ENCODE data around the gene WDR27.
"Not testable (repeated sequence)": the region's sequence is repeated elsewhere in the genome, so short reads cannot be mapped to it uniquely, and the experiment has no call there.

The WDR27 gene

DNA sequence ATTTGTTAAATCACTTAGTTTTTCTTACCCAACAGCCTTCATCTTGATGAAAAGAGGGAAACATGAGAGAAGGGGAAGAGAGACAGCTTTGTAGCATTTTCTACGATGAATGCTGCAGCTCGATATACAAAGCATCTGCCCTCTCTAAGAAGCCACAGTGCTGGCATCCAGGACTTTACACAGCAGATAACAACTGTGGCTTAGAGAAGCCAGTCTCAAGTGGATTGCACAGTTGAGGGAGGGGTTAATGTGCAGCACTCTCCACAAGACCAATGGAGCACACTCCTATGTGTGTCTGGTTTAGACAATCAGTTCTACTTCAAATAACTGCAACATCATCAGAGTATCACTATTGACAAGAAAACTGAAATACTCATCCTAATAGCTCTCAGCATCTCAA is 5.9 kb upstream of the WDR27 start:
- no peak for FAIRE-seq

DNA sequence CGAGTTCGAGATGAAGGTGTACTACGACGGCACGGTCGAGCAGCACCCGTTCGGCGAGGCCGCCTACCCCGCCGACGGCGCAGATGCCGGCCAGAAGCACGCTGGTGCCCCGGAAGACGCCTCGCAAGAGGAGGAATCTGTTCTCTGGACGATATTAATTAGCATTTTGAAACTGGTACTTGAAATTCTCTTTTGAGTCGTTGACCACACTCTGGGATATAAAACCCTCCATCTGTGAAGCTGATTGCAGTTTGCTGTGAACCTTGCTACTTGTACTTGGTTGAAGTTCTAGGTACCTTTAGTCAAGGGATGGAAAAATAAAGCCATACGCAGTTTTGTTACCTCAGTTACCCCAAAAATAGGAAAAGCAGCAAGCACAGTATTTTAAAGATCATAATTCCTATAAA is 1.0 kb upstream of the WDR27 start:
- FAIRE-seq, result no peak

DNA sequence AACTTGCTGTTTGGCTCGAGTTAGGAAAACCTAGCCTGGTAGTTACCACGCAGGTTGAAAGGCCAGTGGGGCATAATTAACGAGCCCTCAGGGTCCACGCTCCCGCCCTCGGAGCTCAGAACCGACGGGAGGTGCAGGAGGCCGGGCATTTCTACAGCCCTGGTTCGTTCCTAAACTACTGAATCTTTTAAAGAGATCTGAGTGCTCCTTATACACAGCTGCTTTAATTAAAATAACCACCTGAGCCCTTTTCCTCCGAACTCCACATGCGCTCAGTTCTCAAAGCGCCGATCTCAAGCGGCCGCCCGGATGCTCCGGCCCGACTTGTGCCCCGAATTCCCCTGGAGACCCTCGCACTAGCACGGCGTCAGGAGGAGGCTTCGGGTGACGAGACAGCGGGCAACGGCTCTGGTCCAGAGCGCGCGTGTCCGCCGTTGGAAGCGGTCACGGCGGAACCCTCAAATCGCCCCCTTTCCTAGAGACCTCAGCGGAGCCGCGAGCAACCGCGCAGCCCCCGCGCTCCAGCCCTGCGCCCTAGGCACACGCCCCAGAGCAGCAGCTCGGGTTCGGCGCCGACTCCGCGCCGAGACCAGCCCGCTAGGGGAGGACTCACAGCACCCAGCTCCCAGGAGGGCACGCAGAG is 397 bp downstream of the WDR27 start:
- FAIRE-seq, result no peak

DNA sequence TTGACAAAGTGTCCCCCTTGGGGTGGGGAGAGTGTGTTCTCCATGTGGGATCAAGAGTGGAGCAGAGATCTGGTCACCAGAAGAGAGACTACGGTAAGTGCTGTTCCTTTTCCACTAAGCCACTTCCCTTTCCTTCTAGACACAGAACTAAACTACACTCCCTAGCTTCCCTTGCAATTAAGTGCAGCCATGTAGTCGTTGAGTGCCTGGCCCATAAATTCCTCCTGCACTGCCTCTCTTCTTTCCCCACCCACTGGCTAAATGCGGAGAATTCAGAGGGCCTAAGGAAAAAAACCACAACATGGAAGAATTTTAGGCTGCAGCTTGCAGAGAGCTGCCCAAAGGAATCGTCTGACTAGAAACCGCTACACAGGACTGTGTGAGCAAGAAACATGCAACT is 1.5 kb downstream of the WDR27 start:
- FAIRE-seq, result no peak

DNA sequence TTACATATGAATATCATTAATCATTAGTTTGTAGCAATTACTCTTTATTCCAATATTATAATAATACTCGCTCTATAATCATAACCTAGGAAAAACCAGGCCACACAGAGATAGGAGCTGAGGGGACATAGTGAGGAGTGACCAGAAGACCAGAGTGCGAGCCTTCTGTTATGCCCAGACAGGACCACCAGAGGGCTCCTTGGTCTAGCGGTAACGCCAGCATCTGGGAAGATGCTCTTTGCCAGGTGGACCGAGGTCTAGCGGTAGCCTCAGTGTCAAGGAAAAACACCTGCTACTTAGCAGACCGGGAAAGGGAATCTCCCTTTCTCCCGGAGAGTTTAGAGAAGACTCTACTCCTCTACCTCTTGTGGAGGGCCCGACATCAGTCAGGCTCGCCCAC is 4.7 kb downstream of the WDR27 start:
- FAIRE-seq, result not testable (repeated sequence)

DNA sequence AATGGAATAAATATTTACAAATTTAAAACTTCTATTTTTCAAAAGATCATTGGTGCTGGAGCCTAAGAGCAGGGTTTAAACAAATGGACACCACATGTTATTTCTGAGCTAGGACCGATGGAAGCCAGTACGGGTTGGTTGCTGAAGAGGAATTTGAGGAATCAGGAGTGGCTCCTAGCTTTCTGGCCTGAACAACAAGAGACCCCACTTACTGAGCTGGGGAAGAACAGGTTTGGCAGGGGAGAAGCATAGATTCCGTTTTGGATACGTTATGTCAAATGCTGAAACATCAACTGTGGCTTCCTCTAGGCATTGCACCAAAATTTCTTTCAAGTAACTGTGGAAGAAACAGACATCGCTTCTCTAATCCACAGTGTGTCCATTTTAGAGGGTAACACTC is 6.7 kb downstream of the WDR27 start:
- no peak for FAIRE-seq

DNA sequence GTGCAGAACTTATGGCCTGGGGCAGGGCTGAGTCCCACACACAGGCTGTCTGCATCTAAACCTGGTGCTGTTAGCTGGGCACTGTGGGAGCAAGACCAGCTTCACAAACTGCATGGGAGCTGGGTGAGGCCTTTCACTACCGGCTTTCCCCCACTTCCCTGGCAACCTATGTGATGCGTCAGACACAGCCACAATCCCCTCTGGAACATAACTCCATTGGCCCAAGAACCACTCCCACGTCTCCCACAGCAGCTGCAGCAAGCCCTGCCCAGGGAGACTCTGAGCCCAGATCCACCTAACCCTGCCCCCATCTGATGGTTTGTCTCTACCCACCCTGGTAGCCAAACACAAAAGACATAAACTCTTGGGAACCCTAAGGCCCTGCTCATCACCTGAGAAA is 9.3 kb downstream of the WDR27 start:
- no peak for FAIRE-seq

DNA sequence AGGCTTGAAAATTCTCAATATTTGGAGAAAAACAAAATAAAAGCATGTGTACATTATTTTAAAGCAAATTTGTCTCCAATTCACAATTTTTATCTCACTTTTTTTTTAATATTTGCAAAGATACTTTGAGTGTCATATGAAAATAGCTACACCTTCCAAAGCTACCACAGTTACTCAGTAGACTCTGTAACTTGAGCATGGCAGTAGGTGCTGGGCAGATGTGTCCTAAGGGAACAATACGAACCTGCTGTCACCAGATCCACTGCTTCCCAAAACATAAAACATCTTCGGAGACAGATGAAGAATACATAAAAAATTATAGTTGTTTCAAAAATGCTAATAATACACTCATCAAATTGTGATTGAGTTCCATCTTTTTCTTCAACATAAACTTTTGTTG is 10.6 kb downstream of the WDR27 start:
- FAIRE-seq, result no peak

DNA sequence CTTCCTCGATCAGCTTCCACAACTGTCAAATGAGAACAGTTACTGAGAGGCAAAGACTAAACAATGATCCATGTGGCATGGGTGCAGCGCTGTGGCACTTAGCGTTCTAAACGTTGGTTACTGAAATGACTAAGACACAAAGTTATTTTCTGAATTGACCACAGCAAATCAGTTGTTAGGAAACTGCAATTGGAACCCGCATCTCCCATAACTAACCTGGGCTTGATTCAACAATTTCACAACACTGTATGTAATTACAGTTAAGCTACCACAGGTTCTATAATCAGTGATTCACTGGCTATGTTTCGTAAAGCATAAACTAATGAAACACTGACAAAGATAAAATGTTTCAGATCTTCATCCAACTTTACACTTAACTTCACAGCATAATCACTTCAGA is 12.5 kb downstream of the WDR27 start:
- FAIRE-seq, result no peak

DNA sequence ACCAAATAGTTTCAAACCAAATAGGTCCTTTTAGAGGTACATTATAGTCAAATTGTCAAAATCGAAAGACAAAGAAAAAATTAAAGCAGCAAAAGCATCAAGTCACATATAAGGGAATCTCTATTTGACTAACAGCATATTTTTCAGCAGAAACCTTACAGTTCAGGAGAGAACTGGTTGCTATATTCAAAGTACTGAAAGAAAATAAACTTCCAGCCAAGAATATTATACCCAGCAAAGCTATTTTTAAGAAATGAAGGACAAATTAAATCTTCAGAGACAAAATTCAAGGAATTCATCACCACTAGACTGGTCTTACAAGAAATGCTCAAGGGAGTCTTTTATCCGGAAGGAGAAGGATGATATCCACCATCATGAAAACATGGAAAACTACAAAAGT is 16.0 kb downstream of the WDR27 start:
- FAIRE-seq, result no peak

DNA sequence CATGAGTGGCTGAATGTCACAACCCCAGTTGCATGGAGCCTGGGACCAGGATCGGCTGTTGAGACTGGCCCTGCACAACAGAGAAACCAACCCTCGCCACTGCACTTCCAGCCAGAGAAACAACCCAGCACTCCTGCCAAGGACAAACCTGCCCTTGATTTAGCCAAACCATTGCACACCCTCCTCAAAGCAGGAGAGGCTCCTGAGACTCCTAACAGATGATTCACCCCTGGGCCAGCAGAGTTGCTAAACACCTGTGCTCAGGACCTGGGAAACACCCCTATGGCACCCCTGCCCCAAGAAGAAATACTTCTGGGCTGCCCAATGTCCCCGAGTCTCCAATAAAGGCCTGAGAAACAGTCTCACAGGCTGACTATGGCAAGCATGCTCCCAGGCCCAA is 17.8 kb downstream of the WDR27 start:
- FAIRE-seq, result no peak

DNA sequence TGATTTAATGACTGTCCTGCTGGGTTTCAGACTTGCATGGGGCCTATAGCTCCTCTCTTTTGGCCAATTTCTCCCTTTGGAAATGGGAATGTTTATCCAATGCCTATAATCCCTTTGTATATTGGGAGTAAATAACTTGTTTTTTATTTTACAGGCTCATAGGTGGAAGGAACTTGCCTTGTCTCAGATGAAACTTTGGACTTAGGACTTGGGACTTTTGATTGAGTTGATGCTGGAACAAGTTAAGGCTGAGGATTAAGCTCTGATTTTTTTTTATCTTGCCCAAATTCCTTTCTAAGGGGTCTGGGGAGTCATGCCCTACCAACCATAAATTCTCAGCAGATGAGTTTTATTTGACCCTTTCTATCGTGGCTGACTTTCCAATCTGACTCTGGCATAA is 23.5 kb downstream of the WDR27 start:
- no peak for FAIRE-seq

DNA sequence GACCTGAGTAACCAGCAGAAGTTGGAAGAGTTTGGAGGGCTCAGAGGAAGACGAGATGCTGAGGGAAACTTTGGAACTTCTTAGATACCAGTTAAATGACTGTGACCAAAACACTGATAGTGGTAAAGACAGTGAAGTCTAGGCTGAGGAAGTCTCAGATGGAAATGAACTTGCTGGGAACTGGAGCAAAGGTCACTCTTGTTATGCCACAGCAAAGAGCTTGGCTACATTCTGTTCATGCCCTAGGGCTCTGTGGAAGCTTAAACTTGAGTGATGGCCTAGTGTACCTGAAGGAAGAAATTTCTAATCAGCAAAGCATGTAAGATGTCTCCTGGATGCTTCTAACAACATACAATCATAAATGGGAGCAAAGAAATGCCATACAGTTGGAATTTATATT is 24.7 kb downstream of the WDR27 start:
- no peak for FAIRE-seq

DNA sequence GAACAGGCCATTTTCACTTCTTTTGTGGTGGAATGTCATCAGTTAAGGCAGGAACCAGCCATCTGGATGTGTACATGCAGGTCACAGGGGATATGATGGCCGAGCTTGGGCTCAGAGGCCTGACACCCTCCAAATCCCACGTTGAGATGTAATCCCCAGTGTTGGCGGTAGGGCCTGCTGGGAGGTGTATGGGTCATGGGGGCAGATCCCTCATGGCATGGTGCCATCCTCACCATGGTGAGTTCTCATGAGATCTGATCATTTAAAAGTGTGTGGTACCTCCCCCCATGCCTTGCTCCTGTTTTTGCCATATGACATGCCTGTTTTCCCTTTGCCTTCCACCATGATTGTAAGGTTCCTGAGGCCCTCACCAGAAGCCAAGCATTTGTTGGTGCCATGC is 26.8 kb downstream of the WDR27 start:
- FAIRE-seq, result no peak

DNA sequence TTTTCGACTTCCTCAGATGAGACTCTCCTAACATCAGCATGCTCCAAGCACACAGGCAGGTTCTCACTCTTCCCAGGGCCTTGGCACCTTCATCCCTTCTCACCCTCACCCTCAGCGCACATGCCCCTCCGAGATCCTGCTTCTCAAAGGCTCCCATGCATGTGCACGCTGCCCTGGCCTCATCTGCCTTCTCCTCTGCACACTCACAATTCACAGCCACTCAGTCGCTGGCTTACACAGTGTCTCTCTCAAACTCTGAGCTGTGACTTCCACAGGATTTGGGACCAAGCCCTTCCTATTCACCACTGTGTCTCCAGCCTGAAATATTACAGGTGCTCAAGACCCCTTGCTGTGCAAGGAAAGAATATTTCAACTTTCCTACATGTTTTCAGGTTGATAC is 30.3 kb downstream of the WDR27 start:
- no peak for FAIRE-seq

DNA sequence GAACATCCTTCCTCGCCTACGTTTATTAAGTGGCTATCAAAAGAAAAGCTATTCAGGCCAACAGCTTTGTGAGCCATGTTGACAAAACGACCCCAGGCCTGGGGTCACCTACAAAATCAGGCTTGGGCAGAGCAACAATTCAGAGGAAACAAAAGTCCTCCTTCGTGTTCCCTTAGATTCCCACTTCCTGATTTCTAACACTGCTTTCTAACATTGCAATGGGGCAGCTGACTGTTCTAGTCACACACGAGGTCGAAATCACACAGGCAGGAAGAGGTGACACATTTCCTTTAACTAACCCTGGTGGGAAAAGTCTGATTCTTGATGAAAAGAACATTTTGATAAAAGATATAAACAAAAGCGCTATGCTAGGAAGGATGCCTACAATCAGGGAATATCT is 31.9 kb downstream of the WDR27 start:
- FAIRE-seq, result no peak

DNA sequence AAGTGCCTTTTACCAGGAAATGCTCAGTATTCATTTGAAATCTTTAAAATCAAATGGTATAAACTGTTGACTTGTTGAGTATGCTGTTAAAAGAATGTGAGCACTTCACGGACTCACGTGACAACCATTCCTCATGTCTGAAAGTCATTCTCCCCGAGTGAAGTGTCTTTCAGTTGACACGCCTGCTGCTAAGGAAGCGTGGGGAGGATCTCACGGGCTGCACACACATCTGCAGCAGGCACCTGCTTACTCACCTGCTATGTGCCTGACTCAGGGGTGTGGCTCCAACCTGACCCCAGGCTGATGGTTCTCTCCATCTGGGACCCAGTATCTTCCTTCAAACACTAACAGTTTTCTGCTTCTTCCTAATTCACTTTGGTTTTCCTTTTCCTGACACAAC is 32.7 kb downstream of the WDR27 start:
- no peak for FAIRE-seq

DNA sequence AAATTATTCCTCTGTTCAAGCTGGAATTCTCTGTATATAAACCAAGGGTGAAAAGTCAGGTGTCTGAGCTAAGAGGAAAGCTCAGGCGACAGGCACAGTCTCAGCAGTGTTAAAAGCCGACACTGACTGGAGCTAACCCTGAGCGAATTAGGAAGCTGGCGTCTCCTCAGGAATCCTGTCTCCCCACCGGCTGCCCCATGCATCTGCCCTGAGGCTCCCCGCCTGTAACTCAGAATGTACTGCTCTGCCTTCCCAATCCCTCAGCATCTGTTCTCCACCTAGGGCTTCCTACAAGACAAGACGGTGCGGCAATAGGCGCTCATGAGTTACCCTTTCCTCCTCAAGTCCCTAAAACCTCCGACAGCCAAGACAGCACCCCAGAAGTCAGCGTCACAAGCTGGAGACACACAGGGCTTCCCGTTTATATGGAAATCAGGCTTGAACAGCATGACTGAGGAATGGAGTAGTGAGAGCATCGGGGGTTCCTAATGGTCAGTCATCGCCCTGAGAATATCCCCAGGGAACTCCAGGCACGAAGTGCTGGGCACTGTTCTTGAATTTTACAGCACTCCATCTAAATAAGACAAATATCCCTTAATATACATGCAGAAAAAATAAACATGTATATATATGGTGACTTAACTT is 33.5 kb downstream of the WDR27 start:
- no peak for FAIRE-seq

DNA sequence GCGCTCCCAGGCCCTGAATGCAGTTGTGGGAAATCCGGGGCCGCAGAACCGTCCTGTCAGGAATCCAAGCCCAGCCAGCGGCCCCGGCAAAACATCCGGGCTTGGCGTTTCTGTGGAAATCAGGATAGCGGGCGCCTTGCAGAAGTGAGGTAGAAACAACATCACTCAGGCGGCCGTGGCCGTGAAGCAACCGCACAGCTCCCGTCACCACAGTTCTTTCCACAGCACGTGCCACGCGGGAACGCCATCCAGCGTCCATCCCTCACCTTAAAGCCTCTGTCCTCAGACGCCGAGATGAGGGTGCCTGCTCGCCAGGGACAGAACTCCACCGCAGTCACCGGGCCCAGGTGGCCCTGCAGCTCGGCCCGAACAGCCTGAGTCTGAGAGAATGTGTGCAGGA is 34.1 kb downstream of the WDR27 start:
- FAIRE-seq, result no peak

DNA sequence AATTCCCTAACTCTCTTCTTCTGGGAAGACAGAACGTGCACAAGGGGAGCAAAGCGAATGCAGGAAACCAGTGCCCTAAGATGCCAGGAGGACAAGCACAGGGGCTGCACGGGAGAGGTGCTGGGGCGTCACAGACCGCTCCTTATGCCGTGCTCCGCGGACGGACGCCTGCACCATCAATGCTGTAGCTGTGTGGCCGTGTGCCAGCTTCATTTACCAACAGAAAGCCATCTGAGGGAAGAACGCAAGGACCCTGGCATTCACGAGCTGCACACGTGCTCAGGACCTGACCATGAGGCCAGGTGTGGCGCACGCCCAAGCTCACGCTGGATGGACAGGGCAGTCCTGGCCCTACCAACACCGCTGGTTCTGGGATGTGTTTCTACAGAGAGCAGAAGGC is 35.4 kb downstream of the WDR27 start:
- no peak for FAIRE-seq

DNA sequence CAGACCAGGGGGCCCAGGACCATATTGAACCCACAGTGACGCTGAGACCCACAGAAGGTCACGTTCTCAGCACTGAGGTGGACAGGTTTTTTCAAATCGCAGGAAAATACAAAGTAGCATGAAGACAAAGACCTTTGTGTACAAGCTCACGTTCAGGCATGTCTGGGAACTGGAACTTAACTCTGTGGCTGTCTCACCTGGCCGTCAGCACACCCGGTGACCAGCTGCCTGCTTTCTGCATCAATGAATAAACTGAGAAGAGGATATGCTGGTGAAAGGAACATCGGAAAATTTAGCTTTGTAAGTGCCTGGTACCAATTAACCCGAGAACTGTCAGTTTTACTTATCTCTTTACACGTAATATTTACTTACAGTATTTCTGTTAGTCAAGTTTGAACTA is 36.5 kb downstream of the WDR27 start:
- peak; percentile 95 for FAIRE-seq

DNA sequence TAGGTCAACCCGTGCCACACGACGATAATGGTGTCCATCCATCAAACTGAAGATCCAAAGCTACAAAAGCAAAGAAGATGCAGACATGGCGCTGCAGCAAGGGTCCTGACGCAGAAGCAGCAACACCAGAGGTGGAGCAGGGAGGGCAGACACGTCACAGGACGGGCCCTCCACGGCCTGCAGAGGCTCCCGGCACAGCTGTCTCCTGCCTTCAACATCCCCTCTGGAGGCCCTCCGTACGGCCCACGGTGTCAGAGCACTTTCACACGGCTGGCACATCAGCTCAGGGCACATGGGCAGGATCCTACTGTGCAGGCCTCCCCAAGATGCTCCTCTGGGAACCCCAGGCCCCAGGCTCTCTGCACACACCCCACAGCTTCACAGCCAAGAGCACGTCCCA is 37.6 kb downstream of the WDR27 start:
- FAIRE-seq, result no peak

DNA sequence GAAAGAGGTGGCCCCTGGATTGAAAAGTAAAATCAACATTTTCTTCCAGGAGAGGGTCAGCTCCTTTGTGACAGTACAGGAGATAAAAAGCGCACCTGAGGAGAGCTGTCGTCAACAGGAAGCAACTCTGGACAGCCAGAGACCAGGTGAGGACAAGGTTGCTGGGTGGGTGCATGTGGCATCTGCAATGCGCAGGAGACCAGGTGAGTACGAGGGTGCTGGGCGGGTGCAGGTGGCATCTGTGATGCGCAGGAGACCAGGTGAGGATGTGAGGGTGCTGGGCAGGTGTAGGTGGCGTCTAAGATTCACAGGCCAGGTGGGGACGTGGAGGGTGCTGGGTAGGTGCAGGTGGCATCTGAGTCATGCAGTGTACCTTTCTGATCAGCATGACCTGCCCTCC is 38.4 kb downstream of the WDR27 start:
- no peak for FAIRE-seq

DNA sequence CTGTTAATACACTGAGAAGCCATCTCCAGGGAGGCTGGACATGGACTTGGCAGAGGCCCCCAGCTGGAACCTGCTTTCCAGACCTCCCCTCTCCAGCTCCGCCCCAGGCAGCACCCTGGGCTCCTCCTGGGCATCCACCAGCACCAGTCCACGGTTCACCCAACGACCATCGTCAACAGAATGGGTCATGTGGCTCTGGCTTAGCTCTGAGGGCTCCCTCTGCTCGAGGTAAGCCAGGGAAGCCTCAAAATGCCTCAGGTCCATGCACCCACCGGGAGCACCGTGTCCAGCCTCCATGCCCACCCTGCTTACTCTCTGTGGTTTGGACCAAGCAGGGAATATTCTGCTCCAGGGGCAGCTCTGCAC is 40.5 kb downstream of the WDR27 start:
- FAIRE-seq, result no peak

DNA sequence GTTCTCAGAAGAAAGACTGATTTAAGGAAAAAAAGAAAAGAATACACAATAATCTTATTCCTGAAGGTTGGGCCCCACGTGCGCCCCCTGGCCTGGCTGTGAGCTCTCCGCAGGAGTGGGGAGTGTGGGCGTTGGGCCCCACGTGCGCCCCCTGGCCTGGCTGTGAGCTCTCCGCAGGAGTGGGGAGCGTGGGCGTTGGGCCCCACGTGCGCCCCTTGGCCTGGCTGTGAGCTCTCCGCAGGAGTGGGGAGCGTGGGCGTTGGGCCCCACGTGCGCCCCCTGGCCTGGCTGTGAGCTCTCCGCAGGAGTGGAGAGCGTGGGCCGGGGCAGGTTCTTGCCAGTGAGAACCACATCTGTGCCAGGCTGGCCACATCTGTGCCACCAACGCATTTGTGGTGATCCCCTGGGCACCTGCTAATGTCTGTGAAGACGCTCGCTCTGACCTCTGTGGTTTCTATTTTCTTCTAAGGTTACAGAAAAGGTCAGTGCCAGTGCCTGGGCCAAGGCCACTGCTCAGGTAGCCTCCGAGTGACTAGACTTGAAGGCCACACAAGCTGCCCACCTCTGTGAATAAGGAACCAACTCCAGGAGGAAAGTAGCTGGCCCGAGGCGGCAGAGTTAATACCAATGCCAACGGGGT is 41.0 kb downstream of the WDR27 start:
- FAIRE-seq, result no peak
